ENCODE measurements around the gene FAM133A. TPM values are rescaled to one million over a fixed set of nuclear protein-coding genes. Genes with fewer than 3 reads are reported as not detected.

Gene FAM133A
- not detected in 2 replicates for total RNA-seq

DNA sequence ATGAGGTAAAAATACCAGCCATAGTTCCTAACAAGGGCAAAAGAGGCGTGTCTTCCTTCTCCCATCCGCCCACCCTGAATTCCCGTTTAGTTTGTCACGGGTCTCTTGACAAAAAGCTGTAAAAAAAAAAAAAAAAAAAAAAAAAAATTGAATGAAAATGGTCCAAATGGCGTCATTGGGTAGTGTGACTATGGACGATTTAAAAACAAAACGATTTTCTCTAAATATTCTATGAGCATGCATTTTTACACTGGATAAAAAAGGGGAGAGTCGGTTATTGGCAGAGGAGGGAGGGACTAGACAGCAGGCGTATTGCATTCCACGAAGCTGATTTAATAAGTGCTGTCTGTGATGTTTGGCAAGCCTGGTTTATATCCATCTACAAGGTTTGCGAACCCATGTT is at the start of gene FAM133A:
FAM133A (plus strand) TSS at position 338 of the 403 bp plus-strand sequence. CDS start 35,214 bp downstream, outside the sequence.
- intact Hi-C loops (cut with micrococcal nuclease) = no loop called here

DNA sequence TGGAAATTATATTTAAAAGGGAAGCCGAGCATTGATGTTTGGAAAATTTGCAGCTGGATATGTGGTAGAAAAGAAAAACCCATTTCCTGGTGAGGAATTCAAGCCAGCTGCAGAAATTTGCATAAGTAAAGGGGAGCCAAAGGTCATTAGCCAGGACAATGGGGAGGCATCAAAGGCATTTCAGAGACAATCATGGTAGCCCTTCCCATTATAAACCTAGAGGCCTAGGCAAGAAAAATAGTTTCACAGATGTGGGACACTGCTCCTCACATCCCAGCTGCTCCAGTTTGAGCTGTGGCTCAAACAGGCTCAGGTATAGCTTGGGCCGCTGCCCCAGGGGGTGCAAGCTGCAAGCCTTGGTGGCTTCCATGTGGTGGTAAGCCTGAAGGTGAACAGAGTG is 36.4 kb upstream of the FAM133A start:
- intact Hi-C loops (cut with micrococcal nuclease) = no loop called here

DNA sequence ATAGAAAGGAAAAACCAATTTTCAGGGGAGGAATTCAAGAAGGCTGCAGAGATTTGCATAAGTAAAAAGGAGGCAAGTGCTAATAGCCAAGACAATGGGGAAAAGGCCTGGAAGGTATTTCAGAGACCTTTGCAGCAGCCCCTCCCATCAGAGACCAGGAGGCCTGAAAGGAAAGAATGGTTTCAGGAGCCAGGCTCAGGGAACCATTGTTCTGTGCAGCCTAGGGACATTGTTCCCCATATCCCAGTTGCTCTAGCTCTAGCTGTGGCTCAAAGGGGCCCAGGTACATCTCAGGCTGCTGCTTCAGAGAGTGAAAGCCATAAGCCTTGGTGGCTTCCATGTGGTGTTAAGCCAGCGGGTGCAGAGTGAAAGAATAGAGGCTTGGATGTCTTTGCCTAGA is 24.6 kb upstream of the FAM133A start:
- intact Hi-C loops (cut with micrococcal nuclease) = no loop called here

DNA sequence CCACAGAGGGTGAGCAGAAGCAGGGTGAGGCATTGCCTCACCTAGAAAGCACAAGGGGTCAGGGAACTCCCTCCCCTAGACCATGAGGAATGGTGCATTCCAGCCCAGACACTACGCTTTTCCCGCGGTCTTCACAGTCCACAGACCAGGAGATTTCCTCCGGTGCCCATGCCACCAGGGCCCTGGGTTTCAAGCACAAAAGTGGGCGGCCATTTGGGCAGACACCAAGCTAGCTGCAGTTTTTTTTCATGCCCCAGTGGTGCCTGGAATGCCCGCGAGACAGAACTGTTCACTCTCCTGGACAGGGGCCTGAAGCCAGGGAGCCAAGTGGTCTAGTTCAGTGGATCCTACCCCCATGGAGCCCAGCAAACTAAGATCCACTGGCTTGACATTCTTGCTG is 13.4 kb upstream of the FAM133A start:
- intact Hi-C loops (cut with micrococcal nuclease) = no loop called here

DNA sequence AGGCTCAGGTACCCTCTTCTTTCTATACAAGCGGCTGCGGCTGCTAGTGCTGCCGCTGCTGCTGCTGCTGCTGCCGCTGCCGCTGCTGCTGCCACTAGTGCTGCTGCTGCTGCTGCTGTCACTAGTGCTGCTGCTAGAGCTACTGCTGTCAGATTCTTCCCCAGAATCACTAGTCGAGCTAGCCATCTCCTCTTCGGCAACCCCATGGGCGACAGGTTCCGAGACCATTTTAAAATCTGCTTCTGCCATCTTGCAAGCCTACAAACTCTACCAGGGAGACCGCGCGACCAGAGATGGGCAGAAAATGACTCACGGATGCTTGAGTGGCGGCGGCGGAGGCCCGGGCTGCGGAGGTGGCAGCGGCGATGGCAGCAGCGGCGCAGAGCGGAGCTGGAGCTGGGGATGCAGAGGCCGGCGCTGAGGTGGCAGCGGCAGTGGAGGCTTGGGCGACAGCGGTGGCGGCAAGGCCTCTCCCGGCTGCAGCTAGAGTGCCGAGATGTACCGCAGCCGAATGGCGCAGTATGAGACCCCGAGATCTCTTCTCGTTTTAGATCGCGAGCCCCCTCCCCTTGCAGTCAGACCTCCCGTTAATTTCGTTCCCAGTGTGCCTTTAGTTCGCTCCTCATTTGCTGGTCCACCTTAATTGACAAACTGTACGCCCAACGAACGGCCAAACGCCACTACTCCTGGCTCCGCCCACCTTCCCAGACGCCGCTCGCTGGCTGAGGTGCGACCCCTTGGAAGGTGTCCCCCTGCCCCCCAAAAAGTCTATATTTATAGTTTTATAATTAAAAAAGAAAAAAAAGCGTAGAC is 744 bp upstream of the FAM133A start, which contains the start of gene NAP1L3:
NAP1L3 (minus strand) TSS at position 523 of the 813 bp plus-strand sequence; CDS start at position 249, 274 bp downstream.
- intact Hi-C loops (cut with micrococcal nuclease) = no loop called here

DNA sequence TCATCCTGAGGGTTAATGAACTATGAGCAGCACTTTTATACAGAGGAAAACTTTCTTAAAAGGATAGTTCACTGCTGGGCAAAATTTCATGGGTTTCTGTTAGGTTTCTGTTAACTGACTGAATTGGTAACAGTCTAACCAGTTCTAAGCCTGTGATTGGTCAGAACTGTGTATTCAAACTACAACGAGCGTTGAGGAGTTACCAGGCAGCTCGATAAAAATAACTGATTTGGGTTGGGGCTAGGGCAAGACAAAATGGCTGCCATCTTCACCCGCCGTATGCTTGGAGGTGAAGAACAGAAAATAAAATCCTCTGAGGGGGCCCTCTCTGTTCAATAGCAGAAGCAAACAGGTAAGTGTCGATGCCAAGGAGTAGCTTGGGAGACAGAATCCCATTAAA is 22.0 kb downstream of the FAM133A start:
- intact Hi-C loops (cut with micrococcal nuclease) = no loop called here

DNA sequence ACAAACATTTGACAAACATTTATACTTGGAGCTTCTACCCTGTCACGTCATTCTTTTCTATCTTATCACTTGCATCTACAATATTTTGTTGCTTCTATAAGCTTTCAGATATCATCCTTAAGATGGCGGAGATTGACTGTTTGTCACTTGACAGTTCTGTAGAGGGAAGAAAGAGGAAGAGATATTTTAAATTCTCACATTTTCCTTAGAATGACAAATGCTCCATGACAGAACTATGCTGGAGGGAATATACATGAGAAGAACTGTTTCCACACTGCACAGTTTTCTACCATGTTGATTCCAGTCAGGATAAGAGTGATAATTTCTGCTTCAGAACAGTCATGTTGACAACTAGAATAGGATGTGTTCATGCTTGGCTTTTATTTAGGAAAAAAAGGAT is 29.7 kb downstream of the FAM133A start:
- intact Hi-C loops (cut with micrococcal nuclease) = no loop called here

DNA sequence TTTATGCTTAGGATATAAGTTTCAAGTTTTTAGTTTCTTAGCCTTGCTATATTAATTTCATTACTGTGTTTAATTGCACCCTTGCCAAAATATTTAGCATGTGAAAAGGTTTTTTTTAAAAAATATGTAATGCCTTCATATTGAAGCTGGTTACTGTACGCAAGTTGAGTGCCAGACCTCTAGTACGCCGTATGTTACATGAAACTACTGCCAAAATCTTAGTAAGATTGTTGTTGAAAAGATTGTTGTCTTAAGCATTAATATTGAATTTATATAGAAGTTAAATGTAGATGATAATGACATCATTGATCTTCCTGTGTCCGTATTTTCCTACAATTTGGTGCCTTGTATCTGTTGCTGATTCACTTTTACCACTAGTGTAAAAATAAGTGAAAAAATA is 37.1 kb downstream of the FAM133A start:
- intact Hi-C loops (cut with micrococcal nuclease) = no loop called here

DNA sequence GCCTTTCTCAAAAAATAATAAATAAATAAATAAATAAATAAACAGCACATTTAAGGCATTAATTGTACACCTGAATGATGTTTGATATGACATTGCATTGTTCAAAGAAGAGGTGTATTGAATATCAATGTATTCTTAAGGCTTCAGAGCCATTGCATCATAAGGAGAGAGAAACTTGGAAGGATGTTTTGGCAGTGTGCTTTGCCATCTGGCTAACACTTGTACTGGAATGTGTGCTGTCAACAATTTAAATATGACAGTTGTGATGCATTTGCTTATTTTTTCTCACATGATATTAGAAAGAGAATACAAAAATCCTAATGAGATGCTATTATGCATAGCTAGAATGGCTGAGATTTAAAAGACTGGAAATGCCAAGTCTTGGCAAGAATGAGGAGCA is 67.8 kb downstream of the FAM133A start:
- intact Hi-C loops (cut with micrococcal nuclease) = no loop called here

DNA sequence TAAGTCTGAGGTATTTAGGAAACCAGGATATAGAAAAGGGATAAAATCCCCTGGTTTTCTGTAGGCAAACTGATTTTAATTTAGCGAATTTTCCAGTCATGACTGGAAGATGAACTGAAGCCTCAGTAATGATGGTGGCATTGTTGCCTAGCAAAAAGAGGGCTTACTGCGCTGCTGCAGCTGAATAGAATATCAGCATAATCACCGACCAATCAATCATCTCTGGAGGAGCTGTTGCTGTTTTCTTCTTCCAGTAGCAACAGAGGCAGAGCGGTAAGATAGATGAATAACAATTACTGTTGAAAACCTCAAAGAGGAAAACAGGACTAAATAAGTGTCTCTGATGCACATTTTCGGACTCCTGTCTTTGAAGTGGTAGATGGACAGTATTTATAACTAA is 86.2 kb downstream of the FAM133A start:
- intact Hi-C loops (cut with micrococcal nuclease) = no loop called here

Other genes starting within 250 kb of the FAM133A start
- 0.61 and 0.93 TPM in 2 replicates for gene NAP1L3, start 628 bp upstream of the FAM133A start, total RNA-seq